Parathyroid adenoma (tissue), 2 donors: ENCODE data around the gene KDM1A.

Experiments
- H2AFZ ChIP-seq: fragments of 300-600 bp; sonication (generic); one replicate; pipeline ENCODE4 v1.7.0; 2017; ENCODE audit warnings: antibody characterized with exemption, mild to moderate bottlenecking
- H3K27ac ChIP-seq: fragments of 300-600 bp; sonication (generic); one replicate; pipeline ENCODE4 v1.7.0; 2017
- H3K27me3 ChIP-seq: fragments of 300-600 bp; sonication (generic); one replicate; pipeline ENCODE4 v1.7.0; 2017; ENCODE audit warnings: low read length; ENCODE audit not compliant: control insufficient read depth, insufficient read depth
- H3K36me3 ChIP-seq: fragments of 300-600 bp; sonication (generic); one replicate; pipeline ENCODE4 v1.7.0; 2017; ENCODE audit warnings: low read length; ENCODE audit not compliant: control insufficient read depth, insufficient read depth
- H3K4me1 ChIP-seq: fragments of 300-600 bp; sonication (generic); one replicate; pipeline ENCODE4 v1.7.0; 2017; ENCODE audit warnings: control low read depth
- H3K4me2 ChIP-seq: fragments of 300-600 bp; sonication (generic); one replicate; pipeline ENCODE4 v1.7.0; 2017; ENCODE audit warnings: low read length
- H3K4me3 ChIP-seq: fragments of 300-600 bp; sonication (generic); one replicate; pipeline ENCODE4 v1.7.0; 2017; ENCODE audit warnings: low read depth, low read length
- H3K79me2 ChIP-seq: fragments of 300-600 bp; sonication (generic); one replicate; pipeline ENCODE4 v1.7.0; 2017; ENCODE audit warnings: control low read depth
- H3K9ac ChIP-seq: fragments of 300-600 bp; sonication (generic); one replicate; pipeline ENCODE4 v1.7.0; 2017; ENCODE audit warnings: mild to moderate bottlenecking
- H3K9me3 ChIP-seq: fragments of 300-600 bp; sonication (generic); one replicate; pipeline ENCODE4 v1.7.0; 2017; ENCODE audit warnings: low read length; ENCODE audit not compliant: control insufficient read depth
- TF ChIP-seq, protein P1 (sequence below): fragments of 300-600 bp; sonication (generic); IDR thresholded peaks from one replicate; pipeline ENCODE4 v1.7.0; 2017; ENCODE audit warnings: antibody characterized with exemption, mild to moderate bottlenecking
- donor health status: primary hyperparathyroidism.

The KDM1A gene

GRCh38 chr1:23084880-23085279, 65.6 kb downstream of the KDM1A start:
- Histone ChIP-seq H3K79me2 (no peaks in the 10 kb centered on the region), H3K4me2 (no peak overlapping the region), H3K4me1 (no peaks in the 10 kb centered on the region), H2AFZ (no peak overlapping the region), H3K36me3 (no peaks in the 10 kb centered on the region), H3K27me3 (no peaks in the 10 kb centered on the region), H3K9ac (no peak overlapping the region), H3K9me3 (no peaks in the 10 kb centered on the region), H3K4me3 (no peak overlapping the region), H3K27ac (no peak overlapping the region)
- TF ChIP-seq, protein P1, sequence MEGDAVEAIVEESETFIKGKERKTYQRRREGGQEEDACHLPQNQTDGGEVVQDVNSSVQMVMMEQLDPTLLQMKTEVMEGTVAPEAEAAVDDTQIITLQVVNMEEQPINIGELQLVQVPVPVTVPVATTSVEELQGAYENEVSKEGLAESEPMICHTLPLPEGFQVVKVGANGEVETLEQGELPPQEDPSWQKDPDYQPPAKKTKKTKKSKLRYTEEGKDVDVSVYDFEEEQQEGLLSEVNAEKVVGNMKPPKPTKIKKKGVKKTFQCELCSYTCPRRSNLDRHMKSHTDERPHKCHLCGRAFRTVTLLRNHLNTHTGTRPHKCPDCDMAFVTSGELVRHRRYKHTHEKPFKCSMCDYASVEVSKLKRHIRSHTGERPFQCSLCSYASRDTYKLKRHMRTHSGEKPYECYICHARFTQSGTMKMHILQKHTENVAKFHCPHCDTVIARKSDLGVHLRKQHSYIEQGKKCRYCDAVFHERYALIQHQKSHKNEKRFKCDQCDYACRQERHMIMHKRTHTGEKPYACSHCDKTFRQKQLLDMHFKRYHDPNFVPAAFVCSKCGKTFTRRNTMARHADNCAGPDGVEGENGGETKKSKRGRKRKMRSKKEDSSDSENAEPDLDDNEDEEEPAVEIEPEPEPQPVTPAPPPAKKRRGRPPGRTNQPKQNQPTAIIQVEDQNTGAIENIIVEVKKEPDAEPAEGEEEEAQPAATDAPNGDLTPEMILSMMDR, result no peak

DNA sequence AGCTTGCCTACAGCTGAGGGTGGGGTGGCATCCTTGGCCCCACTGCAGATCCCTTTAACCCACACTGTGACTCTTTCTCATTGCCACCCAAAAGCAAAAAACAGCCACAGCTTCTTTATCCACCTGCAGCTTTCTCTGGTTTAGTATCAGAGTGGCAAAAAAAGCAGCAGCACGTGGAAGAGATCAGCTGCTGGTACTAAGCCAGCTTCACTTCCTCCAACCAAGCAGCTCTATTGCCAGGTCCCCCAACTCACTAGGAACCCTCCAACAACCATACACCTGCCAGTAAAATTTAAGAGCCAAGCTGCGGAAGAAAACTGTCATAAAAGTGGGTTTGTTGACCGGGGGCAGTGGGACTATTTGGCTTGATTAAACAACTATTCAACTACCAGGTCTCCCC, 66.4 kb downstream of the KDM1A start:
- Histone ChIP-seq H3K4me2 (no peak overlapping the region), H3K36me3 (no peaks in the 10 kb centered on the region), H3K79me2 (no peaks in the 10 kb centered on the region), H2AFZ (no peak overlapping the region), H3K4me3 (no peak overlapping the region), H3K9ac (no peak overlapping the region), H3K9me3 (no peaks in the 10 kb centered on the region), H3K27ac (no peak overlapping the region), H3K4me1 (no peaks in the 10 kb centered on the region), H3K27me3 (no peaks in the 10 kb centered on the region)
- TF ChIP-seq, protein P1, result no peak

- Histone ChIP-seq H2AFZ (no peak overlapping the region), H3K79me2 (no peaks in the 10 kb centered on the region), H3K4me3 (no peak overlapping the region), H3K27ac (no peak overlapping the region), H3K4me2 (no peak overlapping the region), H3K27me3 (no peaks in the 10 kb centered on the region), H3K9me3 (no peaks in the 10 kb centered on the region), H3K4me1 (no peaks in the 10 kb centered on the region), H3K36me3 (no peaks in the 10 kb centered on the region), H3K9ac (no peak overlapping the region)
- TF ChIP-seq, protein P1, result no peak
Measured at GRCh38 chr1:23088027-23088426, 68.8 kb downstream of the KDM1A start.

- H3K27me3 ChIP-seq, result no peaks in the 10 kb centered on the region
- no peaks in the 10 kb centered on the region for H3K4me1 ChIP-seq
- H3K4me2 ChIP-seq, result no peak overlapping the region
- H3K9me3 ChIP-seq, result no peaks in the 10 kb centered on the region
- no peak overlapping the region for H2AFZ ChIP-seq
- H3K36me3 ChIP-seq, result no peaks in the 10 kb centered on the region
- H3K27ac ChIP-seq, result no peak overlapping the region
- H3K9ac ChIP-seq, result no peak overlapping the region
- TF ChIP-seq, protein P1, result no peak
- no peaks in the 10 kb centered on the region for H3K79me2 ChIP-seq
- no peak overlapping the region for H3K4me3 ChIP-seq
Measured at GRCh38 chr1:23090056-23090455, 70.8 kb downstream of the KDM1A start.

- no peak overlapping the region for H3K4me3 ChIP-seq
- TF ChIP-seq, protein P1, result no peak
- H3K27me3 ChIP-seq, result no peaks in the 10 kb centered on the region
- no peak overlapping the region for H3K4me2 ChIP-seq
- H3K4me1 ChIP-seq, result no peaks in the 10 kb centered on the region
- H3K79me2 ChIP-seq, result no peaks in the 10 kb centered on the region
- no peak overlapping the region for H3K27ac ChIP-seq
- H3K36me3 ChIP-seq, result no peaks in the 10 kb centered on the region
- no peak overlapping the region for H2AFZ ChIP-seq
- no peaks in the 10 kb centered on the region for H3K9me3 ChIP-seq
- H3K9ac ChIP-seq, result no peak overlapping the region
Measured at GRCh38 chr1:23091545-23091944, 72.3 kb downstream of the KDM1A start.
